Measurements from ENCODE around the gene MIPOL1. TPM values are rescaled to one million over a fixed set of nuclear protein-coding genes. Genes with fewer than 3 reads are reported as not detected.

The MIPOL1 gene
- total and polyA plus RNA-seq, 9 donors = 5.0 to 29.5 (median 20.5) TPM

GRCh38 chr14:37411079-37411735 lies 213.5 kb downstream of the MIPOL1 start:
- Histone ChIP-seq H3K36me3 (no peaks in the 10 kb centered on the region), H3K27me3 (no peaks in the 10 kb centered on the region), H3K4me1 (ENCODE audit: insufficient read depth) (no peaks in the 10 kb centered on the region), H3K27ac (no peak overlapping the region), H3K4me3 (no peak overlapping the region), H3K9me3 (no peaks in the 10 kb centered on the region)
- no peak for DNase-seq
- WGBS, 3 donors = 83 to 89% (median 84%) methylated on average over 3 of the region's 3 CpGs
- TF ChIP-seq POLR2A (IDR thresholded peaks at IDR 0.05) = no peak
- no peak for TF ChIP-seq CTCF (IDR thresholded peaks at IDR 0.05)
- TF ChIP-seq EP300 (IDR thresholded peaks at IDR 0.05) = no peak
- intact Hi-C loops (cut with DNase I) = no loop called here

- Histone ChIP-seq H3K27me3 (no peaks in the 10 kb centered on the region), H3K27ac (no peak overlapping the region), H3K4me3 (no peak overlapping the region), H3K36me3 (no peaks in the 10 kb centered on the region), H3K4me1 (ENCODE audit: insufficient read depth) (no peaks in the 10 kb centered on the region), H3K9me3 (no peaks in the 10 kb centered on the region)
- 98 to 99% (median 98%) methylated on average over 1 of the region's 1 CpG for whole genome bisulfite sequencing, 3 donors
- TF ChIP-seq POLR2A (IDR thresholded peaks at IDR 0.05) (no peak), CTCF (IDR thresholded peaks at IDR 0.05) (no peak), EP300 (IDR thresholded peaks at IDR 0.05) (no peak)
- no peak for DNase-seq
- intact Hi-C loops (cut with DNase I) = no loop called here
These were observed 215.3 kb downstream of the MIPOL1 start for GRCh38 chr14:37413050-37413449.

GRCh38 chr14:37413504-37414003 lies 215.8 kb downstream of the MIPOL1 start:
- no peak for TF ChIP-seq CTCF (IDR thresholded peaks at IDR 0.05)
- no peak for TF ChIP-seq POLR2A (IDR thresholded peaks at IDR 0.05)
- no peak for TF ChIP-seq EP300 (IDR thresholded peaks at IDR 0.05)
- DNase-seq = no peak
- Histone ChIP-seq H3K9me3 (no peaks in the 10 kb centered on the region), H3K27ac (no peak overlapping the region), H3K27me3 (no peaks in the 10 kb centered on the region), H3K4me3 (no peak overlapping the region), H3K4me1 (ENCODE audit: insufficient read depth) (no peaks in the 10 kb centered on the region), H3K36me3 (no peaks in the 10 kb centered on the region)
- WGBS, 3 donors = 54 to 61% (median 56%) methylated on average over 3 of the region's 3 CpGs
- intact Hi-C loops (cut with DNase I) = no loop called here

- intact Hi-C loops (cut with DNase I) = no loop called here
- no peak for TF ChIP-seq POLR2A (IDR thresholded peaks at IDR 0.05)
- no peak for TF ChIP-seq CTCF (IDR thresholded peaks at IDR 0.05)
- TF ChIP-seq EP300 (IDR thresholded peaks at IDR 0.05) = no peak
- Histone ChIP-seq H3K27me3 (no peaks in the 10 kb centered on the region), H3K27ac (no peak overlapping the region), H3K4me3 (no peak overlapping the region), H3K9me3 (no peaks in the 10 kb centered on the region), H3K36me3 (no peaks in the 10 kb centered on the region), H3K4me1 (ENCODE audit: insufficient read depth) (no peaks in the 10 kb centered on the region)
- no peak for DNase-seq
- 97 to 100% (median 98%) methylated on average over 2 of the region's 2 CpGs for WGBS, 3 donors
These were observed 218.5 kb downstream of the MIPOL1 start for GRCh38 chr14:37416264-37416663.

All from ovary (tissue), 9 donors.